SK-N-SH treated with all-trans-retinoic acid at 6 μM for 48 hours (cell line): ENCODE measurements around the gene DOP1B.

Source experiments
- ATAC-seq: fragments of 200-7000 bp; cut with Tn5 transposase; 3 replicates; pipeline ENCODE4 v1.9.1; 2020; ENCODE audit warnings: mild to moderate bottlenecking, moderate library complexity
- ARNTL ChIP-seq: fragments of 450-650 bp; formaldehyde crosslinking; IDR thresholded peaks from 2 replicates; pipeline ENCODE4 v1.5.0; 2020; ENCODE audit warnings: low read depth, mild to moderate bottlenecking, moderate library complexity, borderline replicate concordance
- BACH2 ChIP-seq: fragments of 250-450 bp; sonication (Bioruptor Pico); IDR thresholded peaks from 2 replicates; pipeline ENCODE4 v1.9.0; 2021; ENCODE audit warnings: mild to moderate bottlenecking, borderline replicate concordance
- CSDC2 ChIP-seq: fragments of 250-450 bp; sonication (Bioruptor Pico); IDR thresholded peaks from 2 replicates; pipeline ENCODE4 v1.5.0; 2020; ENCODE audit warnings: mild to moderate bottlenecking, moderate library complexity
- ESRRG ChIP-seq: fragments of 250-450 bp; sonication (Bioruptor Pico); IDR thresholded peaks from 2 replicates; pipeline ENCODE4 v1.6.1; 2021; ENCODE audit warnings: mild to moderate bottlenecking
- GLIS3 ChIP-seq: fragments of 250-450 bp; sonication (Bioruptor Pico); IDR thresholded peaks from 2 replicates; pipeline ENCODE4 v1.5.0; 2020; ENCODE audit warnings: mild to moderate bottlenecking, moderate library complexity
- ISL1 ChIP-seq: fragments of 250-450 bp; sonication (Bioruptor Pico); IDR thresholded peaks from 2 replicates; pipeline ENCODE4 v2.1.2; 2022; ENCODE audit warnings: mild to moderate bottlenecking, moderate library complexity
- OSR1 ChIP-seq: fragments of 250-450 bp; sonication (Bioruptor Pico); IDR thresholded peaks from 2 replicates; pipeline ENCODE4 v1.8.0; 2022; ENCODE audit warnings: moderate library complexity, mild to moderate bottlenecking, inconsistent platforms
- PATZ1 ChIP-seq: fragments of 250-450 bp; sonication (Bioruptor Pico); IDR thresholded peaks from 2 replicates; pipeline ENCODE4 v1.8.0; 2020; ENCODE audit warnings: mild to moderate bottlenecking, moderate library complexity, borderline replicate concordance
- POU6F1 ChIP-seq: fragments of 250-450 bp; sonication (Bioruptor Pico); IDR thresholded peaks from 2 replicates; pipeline ENCODE4 v1.8.0; 2021; ENCODE audit warnings: low read depth, mild to moderate bottlenecking, moderate library complexity, borderline replicate concordance
- PPARA ChIP-seq: fragments of 250-450 bp; sonication (Bioruptor Pico); IDR thresholded peaks from 2 replicates; pipeline ENCODE4 v1.5.0; 2020; ENCODE audit warnings: mild to moderate bottlenecking, borderline replicate concordance
- RARB ChIP-seq: fragments of 250-450 bp; sonication (Bioruptor Pico); IDR thresholded peaks from 2 replicates; pipeline ENCODE4 v1.8.0; 2021; ENCODE audit warnings: mild to moderate bottlenecking, moderate library complexity
- SNAI2 ChIP-seq: fragments of 250-450 bp; sonication (Bioruptor Pico); IDR thresholded peaks from 2 replicates; pipeline ENCODE4 v1.5.0; 2020; ENCODE audit warnings: mild to moderate bottlenecking, moderate library complexity
- TCF4 ChIP-seq: fragments of 250-450 bp; sonication (Bioruptor Pico); IDR thresholded peaks from 2 replicates; pipeline ENCODE4 v1.8.0; 2021; ENCODE audit warnings: mild to moderate bottlenecking, moderate library complexity, borderline replicate concordance
- TOX ChIP-seq: fragments of 250-450 bp; sonication (Bioruptor Pico); IDR thresholded peaks from 2 replicates; pipeline ENCODE4 v1.8.0; 2021; ENCODE audit warnings: mild to moderate bottlenecking, moderate library complexity, borderline replicate concordance
- TSHZ2 ChIP-seq: fragments of 250-450 bp; sonication (Bioruptor Pico); IDR thresholded peaks from 2 replicates; pipeline ENCODE4 v1.5.0; 2020; ENCODE audit warnings: mild to moderate bottlenecking, moderate library complexity
- ZC3H10 ChIP-seq: fragments of 250-450 bp; sonication (Bioruptor Pico); IDR thresholded peaks from 2 replicates; pipeline ENCODE4 v1.5.1; 2021; ENCODE audit warnings: mild to moderate bottlenecking, moderate library complexity
- ZFP3 ChIP-seq: fragments of 250-450 bp; sonication (Bioruptor Pico); IDR thresholded peaks from 2 replicates; pipeline ENCODE4 v1.5.0; 2020; ENCODE audit warnings: mild to moderate bottlenecking, moderate library complexity
- ZFP30 ChIP-seq: fragments of 450-650 bp; formaldehyde crosslinking; IDR thresholded peaks from 2 replicates; pipeline ENCODE4 v1.5.0; 2022; ENCODE audit warnings: mild to moderate bottlenecking, moderate library complexity
- ZNF8 ChIP-seq: fragments of 450-650 bp; formaldehyde crosslinking; IDR thresholded peaks from 2 replicates; pipeline ENCODE4 v1.5.0; 2020; ENCODE audit warnings: mild to moderate bottlenecking, moderate library complexity
- TF ChIP-seq, protein P1 (sequence below): fragments of 250-450 bp; sonication (Bioruptor Pico); IDR thresholded peaks from 2 replicates; pipeline ENCODE4 v1.5.1; 2021; ENCODE audit warnings: mild to moderate bottlenecking, moderate library complexity

The DOP1B gene

DNA sequence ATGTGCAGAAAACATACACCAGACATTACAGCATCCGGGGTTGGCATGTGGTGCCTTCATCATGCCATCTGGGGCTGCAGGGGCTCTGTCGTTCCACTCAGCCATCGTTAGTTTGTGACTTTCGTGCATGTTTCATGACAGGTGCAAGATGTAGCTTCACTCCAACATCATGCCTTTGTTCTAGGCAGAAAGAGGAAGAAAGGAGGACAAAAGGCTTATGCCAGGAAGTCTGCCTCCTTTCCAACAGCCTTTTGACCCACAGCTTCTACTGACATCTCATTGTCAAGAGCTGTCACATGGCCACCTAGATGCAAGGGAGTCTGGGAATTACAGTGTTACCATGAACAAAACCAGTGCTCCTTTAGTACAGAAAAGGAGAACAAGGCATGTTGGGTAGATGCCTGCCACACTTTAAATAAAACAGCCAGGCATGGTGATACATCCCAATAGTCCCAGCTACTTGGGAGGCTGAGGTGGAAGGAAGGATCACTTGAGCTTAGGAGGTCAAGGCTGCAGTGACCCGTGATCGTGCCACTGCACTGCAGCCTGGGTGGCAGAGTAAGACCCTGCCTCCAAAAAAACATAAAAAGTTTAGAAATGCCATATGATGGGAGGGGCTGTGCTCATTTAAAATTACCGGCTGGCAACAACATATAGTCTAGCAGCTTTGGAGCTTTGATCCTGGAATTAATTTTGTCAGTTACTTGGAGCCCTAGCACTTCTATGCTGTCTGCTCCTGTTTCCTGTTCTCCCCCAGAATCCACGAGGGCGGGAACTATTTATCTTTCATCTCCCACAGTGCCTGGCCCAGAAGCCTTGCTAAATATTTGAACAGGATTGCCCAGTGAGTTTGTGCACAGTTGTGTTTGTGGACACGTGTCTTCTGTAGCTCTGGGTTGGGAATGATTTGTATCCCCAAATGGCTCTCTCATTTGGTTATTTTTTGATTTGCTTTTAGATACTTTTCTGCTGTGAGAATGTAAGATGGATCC, 7.4 kb downstream of the DOP1B start:
- no peak for ATAC-seq
- TF ChIP-seq POU6F1 (CRISPR knock-in tag) (no peak), PPARA (no peak), PATZ1 (CRISPR knock-in tag) (no peak), TSHZ2 (CRISPR knock-in tag) (no peak), ESRRG (CRISPR knock-in tag) (no peak), BACH2 (no peak), ZFP30 (CRISPR knock-in tag) (no peak), GLIS3 (CRISPR knock-in tag) (no peak), TOX (CRISPR knock-in tag) (no peak), OSR1 (CRISPR knock-in tag) (no peak), ZC3H10 (no peak), ARNTL (CRISPR knock-in tag) (no peak), CSDC2 (CRISPR knock-in tag) (no peak), RARB (CRISPR knock-in tag) (no peak), SNAI2 (CRISPR knock-in tag) (no peak), ISL1 (CRISPR knock-in tag) (no peak), ZNF8 (CRISPR knock-in tag) (no peak), TCF4 (CRISPR knock-in tag) (no peak)
- TF ChIP-seq, protein P1, sequence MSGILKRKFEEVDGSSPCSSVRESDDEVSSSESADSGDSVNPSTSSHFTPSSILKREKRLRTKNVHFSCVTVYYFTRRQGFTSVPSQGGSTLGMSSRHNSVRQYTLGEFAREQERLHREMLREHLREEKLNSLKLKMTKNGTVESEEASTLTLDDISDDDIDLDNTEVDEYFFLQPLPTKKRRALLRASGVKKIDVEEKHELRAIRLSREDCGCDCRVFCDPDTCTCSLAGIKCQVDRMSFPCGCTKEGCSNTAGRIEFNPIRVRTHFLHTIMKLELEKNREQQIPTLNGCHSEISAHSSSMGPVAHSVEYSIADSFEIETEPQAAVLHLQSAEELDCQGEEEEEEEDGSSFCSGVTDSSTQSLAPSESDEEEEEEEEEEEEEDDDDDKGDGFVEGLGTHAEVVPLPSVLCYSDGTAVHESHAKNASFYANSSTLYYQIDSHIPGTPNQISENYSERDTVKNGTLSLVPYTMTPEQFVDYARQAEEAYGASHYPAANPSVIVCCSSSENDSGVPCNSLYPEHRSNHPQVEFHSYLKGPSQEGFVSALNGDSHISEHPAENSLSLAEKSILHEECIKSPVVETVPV (CRISPR knock-in tag), result no peak

GRCh38 chr21:36165356-36165755, 8.7 kb downstream of the DOP1B start:
- TF ChIP-seq ZFP3 (CRISPR knock-in tag) (no peak), ARNTL (CRISPR knock-in tag) (no peak), BACH2 (no peak), GLIS3 (CRISPR knock-in tag) (no peak), TCF4 (CRISPR knock-in tag) (no peak), OSR1 (CRISPR knock-in tag) (no peak), PATZ1 (CRISPR knock-in tag) (no peak)
- no peak for ATAC-seq
